AG08395 (cell line): ENCODE results near the gene CDH11.

ENCODE experiments used
- DNase-seq: peaks from one replicate; pipeline ENCODE4 v3.0.0; 2012; ENCODE audit warnings: mixed read lengths, low spot score

Gene CDH11

GRCh38 chr16:64916051-64916450 lies 205.8 kb downstream of the CDH11 start:
- no peak for DNase-seq

GRCh38 chr16:64910356-64910755 lies 211.5 kb downstream of the CDH11 start:
- peak; percentile 88 for DNase-seq

DNA sequence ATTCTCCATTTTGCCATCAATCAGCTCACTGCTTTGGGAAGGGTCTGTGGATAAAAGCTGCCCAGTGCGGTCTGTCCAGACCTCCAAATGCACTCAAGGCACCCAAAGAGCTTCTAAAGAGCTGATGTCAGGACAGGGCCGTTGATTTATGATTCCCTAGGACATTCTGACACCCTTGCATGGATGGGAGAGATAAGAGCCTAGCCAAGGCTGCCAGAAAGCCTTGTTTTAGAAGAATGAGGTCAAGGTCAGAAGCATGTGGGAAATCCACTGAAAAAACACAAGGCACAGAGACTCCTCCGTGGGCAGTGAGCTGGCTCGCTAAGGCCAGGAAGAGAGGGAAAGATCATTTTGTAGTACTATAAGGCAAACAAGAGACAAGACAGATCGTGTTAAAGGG lies 214.0 kb downstream of the CDH11 start:
- no peak for DNase-seq

DNA sequence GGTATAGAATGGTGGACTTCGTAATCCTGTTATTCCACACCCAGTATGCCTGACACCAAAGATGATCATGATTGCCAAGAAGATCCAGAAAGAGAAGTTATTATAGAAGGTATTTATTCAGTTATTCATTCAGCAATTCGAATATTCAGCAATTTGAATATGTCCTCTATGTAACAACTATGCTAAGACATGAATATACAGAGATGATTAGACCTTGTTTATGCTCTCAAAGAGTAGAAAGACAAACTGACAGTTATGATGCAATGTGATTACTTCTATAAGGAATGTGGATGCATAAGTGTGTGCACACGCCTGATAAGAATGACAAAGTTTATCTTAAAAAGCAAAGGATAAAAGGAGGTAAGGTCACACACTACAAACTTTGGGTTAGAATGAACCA lies 218.1 kb downstream of the CDH11 start:
- no peak for DNase-seq

- DNase-seq, result no peak
Observed at GRCh38 chr16:64900517-64900916, 221.3 kb downstream of the CDH11 start.

DNA sequence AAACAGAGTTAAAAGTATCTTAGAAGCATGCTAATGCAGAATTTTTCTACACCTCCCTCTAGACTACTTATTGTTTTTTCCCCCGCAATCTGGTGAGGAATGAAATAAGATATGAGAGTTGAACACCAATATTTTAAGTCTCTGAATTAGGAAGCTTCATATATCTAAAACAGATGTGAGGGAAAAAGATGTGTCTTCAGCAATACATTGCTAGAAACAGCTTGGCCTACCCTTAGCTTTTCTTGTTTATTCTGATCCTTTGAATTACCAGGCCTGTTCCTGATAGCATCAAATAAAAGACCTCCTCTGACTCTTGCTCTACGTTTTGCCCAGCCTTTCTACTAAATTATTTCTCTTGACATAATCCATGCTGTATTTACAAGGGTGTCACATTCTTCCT lies 221.8 kb downstream of the CDH11 start:
- DNase-seq, result no peak

DNA sequence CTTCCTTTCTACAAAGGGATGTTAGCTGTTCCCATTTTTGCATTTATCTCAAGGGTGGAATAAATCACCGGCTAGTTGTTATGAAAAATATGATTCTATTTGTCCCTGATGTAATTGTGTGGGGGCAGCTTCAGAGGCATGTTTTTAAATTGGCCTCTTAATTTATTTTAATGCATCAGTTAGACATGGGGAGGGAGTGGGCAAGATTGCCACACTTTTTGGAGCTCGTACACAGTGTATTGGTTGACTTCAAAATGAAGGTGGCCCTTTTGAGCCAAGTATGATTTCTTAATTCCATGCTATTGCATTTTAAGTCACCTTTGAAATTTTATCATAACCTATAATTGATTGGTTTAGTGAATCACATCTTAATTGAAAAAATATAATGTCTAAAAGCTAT lies 223.7 kb downstream of the CDH11 start:
- DNase-seq, result no peak
